Neural progenitor cell (in vitro differentiated cells): ENCODE data around the gene C17orf113.

ENCODE experiments used
- CTCF ChIP-seq: fragments of 200-600 bp; sonication (generic); IDR thresholded peaks from 2 replicates; pipeline ENCODE4 v1.5.1; 2017; ENCODE audit warnings: antibody characterized with exemption, mild to moderate bottlenecking
- EZH2 ChIP-seq: fragments of 200-600 bp; sonication (generic); IDR thresholded peaks from 2 replicates; pipeline ENCODE4 v1.6.1; 2017; ENCODE audit warnings: antibody characterized with exemption, mild to moderate bottlenecking, moderate library complexity
- EZH2phosphoT487 ChIP-seq: fragments of 200-600 bp; sonication (generic); IDR thresholded peaks from 2 replicates; pipeline ENCODE4 v1.6.1; 2017; ENCODE audit warnings: antibody characterized with exemption

GRCh38 chr17:42061646-42062487, 11.5 kb upstream of the C17orf113 start:
- TF ChIP-seq CTCF: no peak
- no peak for TF ChIP-seq EZH2phosphoT487
- TF ChIP-seq EZH2: no peak
